ENCODE data around the gene CRYL1. TPM values are rescaled to one million over a fixed set of nuclear protein-coding genes. Genes with fewer than 3 reads are reported as not detected.

The CRYL1 gene
- total and polyA plus RNA-seq, 7 donors: 33.0 to 183 (median 53.5) TPM

GRCh38 chr13:20442375-20442774 is 83.3 kb downstream of the CRYL1 start:
- TF ChIP-seq EP300 (IDR thresholded peaks at IDR 0.05): no peak
- TF ChIP-seq CTCF (IDR thresholded peaks at IDR 0.05): no peak
- TF ChIP-seq POLR2AphosphoS5 (IDR thresholded peaks at IDR 0.05): no peak
- TF ChIP-seq POLR2A (IDR thresholded peaks at IDR 0.05): no peak
- Histone ChIP-seq H3K9me3 (no peaks in the 10 kb centered on the region), H3K36me3 (peaks cover 0 to 4% (median 0%) of the 10 kb centered on the region in 4 donors), H3K4me1 (no peaks in the 10 kb centered on the region), H3K27ac (no peak overlapping the region), H3K4me3 (no peak overlapping the region), H3K27me3 (no peaks in the 10 kb centered on the region)
- intact Hi-C loops (cut with DNase I): no loop called here
- no peak for DNase-seq

- intact Hi-C loops (cut with DNase I): no loop called here
- no peak overlapping the region for H3K27ac ChIP-seq
- H3K4me3 ChIP-seq: no peak overlapping the region
- TF ChIP-seq POLR2A (IDR thresholded peaks at IDR 0.05) (no peak), CTCF (IDR thresholded peaks at IDR 0.05) (no peak), POLR2AphosphoS5 (IDR thresholded peaks at IDR 0.05) (no peak), EP300 (IDR thresholded peaks at IDR 0.05) (no peak)
- H3K4me1 ChIP-seq: no peaks in the 10 kb centered on the region
- peaks cover 0 to 4% (median 0%) of the 10 kb centered on the region in 4 donors for H3K36me3 ChIP-seq
- DNase-seq: no peak
- WGBS, 2 donors: 15 to 56% methylated on average over 2 of the region's 2 CpGs
- no peaks in the 10 kb centered on the region for H3K27me3 ChIP-seq
- no peaks in the 10 kb centered on the region for H3K9me3 ChIP-seq
These were observed 83.8 kb downstream of the CRYL1 start for GRCh38 chr13:20441879-20442278.

- intact Hi-C loops (cut with DNase I): no loop called here
These were observed 84.6 kb downstream of the CRYL1 start for GRCh38 chr13:20441056-20441455.

GRCh38 chr13:20439261-20439660 is 86.4 kb downstream of the CRYL1 start:
- Histone ChIP-seq H3K4me3 (no peak overlapping the region), H3K27me3 (no peaks in the 10 kb centered on the region), H3K9me3 (no peaks in the 10 kb centered on the region), H3K36me3 (peaks cover 0 to 4% (median 0%) of the 10 kb centered on the region in 4 donors), H3K4me1 (no peaks in the 10 kb centered on the region), H3K27ac (no peak overlapping the region)
- DNase-seq: no peak
- WGBS, 2 donors: 87 to 89% methylated on average over 4 of the region's 4 CpGs
- intact Hi-C loops (cut with DNase I): no loop called here
- no peak for TF ChIP-seq POLR2AphosphoS5 (IDR thresholded peaks at IDR 0.05)
- TF ChIP-seq CTCF (IDR thresholded peaks at IDR 0.05): no peak
- TF ChIP-seq POLR2A (IDR thresholded peaks at IDR 0.05): no peak
- no peak for TF ChIP-seq EP300 (IDR thresholded peaks at IDR 0.05)

More at GRCh38 chr13:20441056-20441455, 84.6 kb downstream of the CRYL1 start:
- Histone ChIP-seq H3K27ac (no peak overlapping the region), H3K4me3 (no peak overlapping the region), H3K36me3 (peaks cover 0 to 4% (median 0%) of the 10 kb centered on the region in 4 donors), H3K9me3 (no peaks in the 10 kb centered on the region), H3K4me1 (no peaks in the 10 kb centered on the region), H3K27me3 (no peaks in the 10 kb centered on the region)
- TF ChIP-seq CTCF (IDR thresholded peaks at IDR 0.05) (no peak), POLR2AphosphoS5 (IDR thresholded peaks at IDR 0.05) (no peak), POLR2A (IDR thresholded peaks at IDR 0.05) (no peak), EP300 (IDR thresholded peaks at IDR 0.05) (no peak)
- WGBS, 2 donors: 59 to 72% methylated on average over 5 of the region's 5 CpGs
- DNase-seq: no peak

- Histone ChIP-seq H3K4me1 (no peaks in the 10 kb centered on the region), H3K27me3 (no peaks in the 10 kb centered on the region), H3K36me3 (peaks cover 0 to 4% (median 0%) of the 10 kb centered on the region in 4 donors), H3K27ac (no peak overlapping the region), H3K4me3 (no peak overlapping the region), H3K9me3 (no peaks in the 10 kb centered on the region)
- no peak for TF ChIP-seq EP300 (IDR thresholded peaks at IDR 0.05)
- WGBS, 2 donors: 94 to 95% methylated on average over 6 of the region's 6 CpGs
- DNase-seq: no peak
- intact Hi-C loops (cut with DNase I): no loop called here
These were observed 86.9 kb downstream of the CRYL1 start for GRCh38 chr13:20438801-20439200.

Measured in sigmoid colon (tissue), 7 donors.